Ascending aorta (tissue), 2 donors: ENCODE results near the gene NANP. TPM values are rescaled to one million over a fixed set of nuclear protein-coding genes. Genes with fewer than 3 reads are reported as not detected.

ENCODE experiments used
- DNase-seq, 2 donors: peaks; one replicate each; pipeline ENCODE4 v3.0.0-alpha.2; 2019; ENCODE audit warnings: low spot score in 2 of 2
- H3K27ac ChIP-seq, 2 donors: fragments of 200-600 bp; sonication (generic); one replicate each; pipeline ENCODE4 v1.5.1; 2016 to 2017; ENCODE audit warnings: mild to moderate bottlenecking in 1 of 2
- H3K27me3 ChIP-seq: fragments of 200-600 bp; sonication (generic); one replicate; pipeline ENCODE4 v1.5.1; 2017
- H3K36me3 ChIP-seq, 2 donors: fragments of 200-600 bp; sonication (generic); one replicate each; pipeline ENCODE4 v1.5.1; 2016
- H3K4me1 ChIP-seq, 2 donors: fragments of 200-600 bp; sonication (generic); one replicate each; pipeline ENCODE4 v1.5.1; 2016 to 2017; ENCODE audit warnings: mild to moderate bottlenecking in 1 of 2
- H3K4me3 ChIP-seq, 2 donors: fragments of 200-600 bp; sonication (generic); one replicate each; pipeline ENCODE4 v1.5.1; 2016 to 2017; ENCODE audit warnings: mild to moderate bottlenecking in 1 of 2
- H3K9me3 ChIP-seq, 2 donors: fragments of 200-600 bp; sonication (generic); one replicate each; pipeline ENCODE4 v1.5.1; 2016
- intact Hi-C: fragments of 100-400 bp; cut with DNase I; formaldehyde crosslinking; loops from one replicate; pipeline ENCODE4 v1.15.1; 2023
- total RNA-seq: library from RNA; depleted of rRNA; stranded (reverse); fragments of >200 nt; gene quantifications from one replicate; pipeline ENCODE4 v1.1.0, GENCODE V29; 2016
- TF ChIP-seq, protein P1 (sequence below), 3 experiments: fragments of 200-600 bp in 2 of 3; fragments of 450-650 bp in 1 of 3; sonication (generic) in 2 of 3; IDR thresholded peaks; one replicate each; pipeline ENCODE4 v1.5.1; 2016 to 2019; ENCODE audit warnings: antibody characterized with exemption in 3 of 3, mild to moderate bottlenecking in 1 of 3, moderate library complexity in 1 of 3

The NANP gene
- total RNA-seq, 1 donor from 2014 or later = 2.6 TPM

DNA sequence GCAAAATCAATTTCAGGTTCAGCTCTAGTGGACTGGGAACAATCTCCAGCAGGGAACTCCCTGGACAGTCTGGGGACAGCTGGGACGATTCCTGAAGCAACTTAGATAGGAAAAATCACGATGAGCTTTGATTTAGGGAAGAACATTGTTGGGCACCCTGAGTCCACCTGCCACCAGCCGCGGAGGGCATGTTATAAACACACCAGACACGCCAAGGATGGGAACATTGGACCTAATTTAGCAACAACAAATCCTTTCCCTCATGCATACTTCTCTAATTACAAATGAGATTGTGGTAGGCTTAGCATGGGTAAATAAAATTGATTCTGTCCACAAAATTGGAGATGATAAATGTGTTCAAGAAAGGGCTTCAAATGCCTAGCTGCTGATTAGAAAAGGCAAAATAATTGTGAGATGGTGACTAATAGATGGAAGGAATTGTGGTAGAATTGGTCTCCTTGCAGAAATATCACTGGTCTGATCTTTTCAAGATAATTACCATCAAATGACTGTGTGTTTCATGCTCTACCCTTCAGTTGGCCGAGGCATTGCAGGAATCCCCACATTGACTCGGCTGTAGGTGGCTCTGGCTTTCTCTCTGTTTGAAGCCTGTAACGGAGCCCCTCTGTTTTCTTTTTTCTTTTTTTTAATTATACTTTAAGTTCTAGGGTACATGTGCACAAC is 6.1 kb upstream of the NANP start:
- no peak overlapping the region for H3K4me3 ChIP-seq
- peaks cover 0 to 3% of the 10 kb centered on the region in 2 donors for H3K36me3 ChIP-seq
- TF ChIP-seq, protein P1, sequence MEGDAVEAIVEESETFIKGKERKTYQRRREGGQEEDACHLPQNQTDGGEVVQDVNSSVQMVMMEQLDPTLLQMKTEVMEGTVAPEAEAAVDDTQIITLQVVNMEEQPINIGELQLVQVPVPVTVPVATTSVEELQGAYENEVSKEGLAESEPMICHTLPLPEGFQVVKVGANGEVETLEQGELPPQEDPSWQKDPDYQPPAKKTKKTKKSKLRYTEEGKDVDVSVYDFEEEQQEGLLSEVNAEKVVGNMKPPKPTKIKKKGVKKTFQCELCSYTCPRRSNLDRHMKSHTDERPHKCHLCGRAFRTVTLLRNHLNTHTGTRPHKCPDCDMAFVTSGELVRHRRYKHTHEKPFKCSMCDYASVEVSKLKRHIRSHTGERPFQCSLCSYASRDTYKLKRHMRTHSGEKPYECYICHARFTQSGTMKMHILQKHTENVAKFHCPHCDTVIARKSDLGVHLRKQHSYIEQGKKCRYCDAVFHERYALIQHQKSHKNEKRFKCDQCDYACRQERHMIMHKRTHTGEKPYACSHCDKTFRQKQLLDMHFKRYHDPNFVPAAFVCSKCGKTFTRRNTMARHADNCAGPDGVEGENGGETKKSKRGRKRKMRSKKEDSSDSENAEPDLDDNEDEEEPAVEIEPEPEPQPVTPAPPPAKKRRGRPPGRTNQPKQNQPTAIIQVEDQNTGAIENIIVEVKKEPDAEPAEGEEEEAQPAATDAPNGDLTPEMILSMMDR (IDR thresholded peaks at IDR 0.05) = no peak
- no peaks in the 10 kb centered on the region for H3K9me3 ChIP-seq
- H3K27me3 ChIP-seq = no peaks in the 10 kb centered on the region
- H3K27ac ChIP-seq = no peak overlapping the region
- intact Hi-C loops = loop anchor here (10.0 kb wide), 2 partner anchors 235 to 575 kb away; partner anchors contain the start of genes ABHD12 and ACSS1
- H3K4me1 ChIP-seq = no peaks in the 10 kb centered on the region
- DNase-seq = no peak

DNA sequence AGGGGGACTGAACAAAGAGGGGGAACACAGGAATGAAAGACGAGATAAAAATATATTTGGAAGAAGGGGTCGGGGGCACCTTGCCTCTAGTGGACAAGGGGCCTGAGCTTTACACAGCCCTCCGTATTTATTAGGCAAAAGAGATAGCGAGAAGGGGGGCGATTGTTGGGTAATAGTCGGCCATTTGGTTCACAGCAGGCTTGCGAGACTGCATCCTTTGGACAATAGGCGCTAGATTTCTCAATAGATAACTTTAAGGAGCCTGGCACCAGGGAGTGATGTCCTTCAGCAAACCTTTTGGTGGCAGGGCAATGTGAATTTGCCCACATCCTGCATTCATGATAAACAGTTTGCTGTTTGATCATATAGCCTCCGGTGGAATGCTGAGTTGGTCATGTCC is 3.0 kb upstream of the NANP start:
- Histone ChIP-seq H3K36me3 (no peaks in the 10 kb centered on the region), H3K9me3 (no peaks in the 10 kb centered on the region), H3K4me1 (peaks cover 0 to 6% of the 10 kb centered on the region in 2 donors), H3K27ac (no peak overlapping the region), H3K4me3 (no peak overlapping the region), H3K27me3 (no peaks in the 10 kb centered on the region)
- DNase-seq = no peak
- TF ChIP-seq, protein P1 (IDR thresholded peaks at IDR 0.05) = no peak
- intact Hi-C loops = loop anchor here (10.0 kb wide), 2 partner anchors 232 to 572 kb away; partner anchors contain the start of genes ABHD12 and ACSS1

DNA sequence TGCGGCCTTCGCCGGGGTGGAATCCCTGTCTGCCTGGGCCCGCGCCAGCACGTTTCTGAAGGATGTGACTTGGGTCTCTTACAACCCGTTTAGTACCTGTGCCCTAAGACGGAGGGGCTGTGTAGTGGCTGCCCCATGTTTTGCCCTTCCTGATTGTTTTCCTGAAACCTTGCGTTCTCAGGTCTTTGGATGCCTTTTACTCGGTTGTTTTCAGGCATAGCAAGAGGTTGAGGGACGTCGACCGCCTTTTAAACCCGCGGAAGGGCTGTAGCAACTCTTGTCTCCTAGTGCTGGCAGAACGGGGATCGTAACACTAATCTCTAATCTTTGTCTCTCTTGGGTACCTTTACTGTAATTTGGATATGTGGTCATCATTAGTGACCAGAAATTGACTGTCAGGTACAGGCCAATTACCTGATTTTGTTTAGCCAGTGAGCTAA is 706 bp upstream of the NANP start:
- peak overlapping the region; percentile 90 to 94 for H3K27ac ChIP-seq
- no peaks in the 10 kb centered on the region for H3K27me3 ChIP-seq
- TF ChIP-seq, protein P1 (IDR thresholded peaks at IDR 0.05) = no peak
- intact Hi-C loops = loop anchor here (1.0 to 10.0 kb wide), 4 partner anchors 39 to 570 kb away; partner anchors contain the start of genes ABHD12, ACSS1 and NINL
- H3K4me1 ChIP-seq = peaks cover 0 to 6% of the 10 kb centered on the region in 2 donors
- DNase-seq = no peak
- no peaks in the 10 kb centered on the region for H3K36me3 ChIP-seq
- H3K9me3 ChIP-seq = no peaks in the 10 kb centered on the region
- peak overlapping the region; percentile 88 to 95 for H3K4me3 ChIP-seq

DNA sequence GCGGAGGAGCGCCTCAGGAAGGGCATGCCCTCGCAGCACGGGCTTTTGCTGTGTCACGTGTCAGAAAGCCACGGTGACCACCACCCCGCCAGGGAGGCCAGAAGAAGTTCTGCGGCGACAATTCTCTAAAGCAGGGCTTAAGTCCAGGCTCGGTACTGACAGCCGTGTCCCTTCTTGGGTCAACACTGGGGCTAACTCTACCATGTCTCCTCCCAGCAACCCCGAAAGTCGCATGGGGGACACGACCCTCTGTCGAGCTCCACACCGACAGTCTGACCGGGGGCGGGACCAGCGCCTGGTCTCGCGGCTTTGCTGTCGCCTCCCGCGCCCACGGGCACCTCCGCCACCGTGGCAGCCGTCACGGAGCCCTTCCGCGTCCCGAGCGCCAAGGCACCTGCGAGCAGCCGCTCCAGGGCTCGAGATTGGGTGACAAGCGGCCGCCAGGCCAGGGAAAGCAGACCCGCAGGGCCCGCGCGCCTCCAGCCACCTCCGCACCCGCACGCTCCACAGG is 534 bp downstream of the NANP start:
- intact Hi-C loops = loop anchor here (1.0 to 10.0 kb wide), 6 partner anchors 73 to 568 kb away; partner anchors contain the start of genes ABHD12, ACSS1 and ZNF337
- no peaks in the 10 kb centered on the region for H3K9me3 ChIP-seq
- TF ChIP-seq, protein P1 (IDR thresholded peaks at IDR 0.05) = no peak
- DNase-seq = peak in 1 of 2 donors; percentile 72
- H3K36me3 ChIP-seq = no peaks in the 10 kb centered on the region
- peak overlapping the region; percentile 90 to 94 for H3K27ac ChIP-seq
- H3K4me3 ChIP-seq = peak overlapping the region; percentile 88 to 95
- peaks cover 0 to 6% of the 10 kb centered on the region in 2 donors for H3K4me1 ChIP-seq
- no peaks in the 10 kb centered on the region for H3K27me3 ChIP-seq

DNA sequence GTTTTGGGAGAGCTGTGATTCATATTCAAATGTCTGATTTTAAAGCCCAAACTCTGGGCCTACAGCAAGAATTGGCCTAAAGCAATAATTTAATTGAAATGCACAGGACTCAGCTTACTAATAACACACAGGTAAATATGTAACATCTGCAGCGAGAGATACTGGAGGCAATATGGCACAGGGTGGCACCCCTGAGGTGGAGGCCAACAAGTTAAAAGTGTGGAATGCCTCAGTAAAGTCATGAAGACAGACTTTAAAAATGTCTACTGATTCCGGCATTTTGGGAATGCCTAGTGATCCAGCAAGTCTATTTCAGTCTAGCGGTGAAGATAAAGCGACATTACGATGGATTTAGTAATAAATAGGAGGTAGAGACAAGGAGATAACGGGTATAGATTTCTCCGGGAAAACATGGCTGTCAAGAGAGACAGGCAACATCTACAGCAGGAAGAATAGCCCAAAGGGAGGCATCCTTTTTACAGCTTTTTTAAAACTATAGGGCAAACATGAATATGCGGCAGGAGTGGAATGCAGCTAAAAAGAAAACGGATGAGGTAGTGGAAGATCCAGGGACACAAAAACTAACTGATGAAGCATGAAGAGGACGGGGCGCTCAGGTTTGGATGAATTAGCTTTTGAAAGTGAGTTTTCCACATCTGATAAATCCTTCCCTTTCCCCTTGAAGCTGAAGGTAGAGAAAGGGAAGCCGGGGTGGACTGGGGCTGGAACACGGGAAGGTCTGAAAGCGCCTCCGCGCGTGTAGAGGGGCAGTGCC is 1.2 kb downstream of the NANP start:
- H3K27me3 ChIP-seq = no peaks in the 10 kb centered on the region
- no peak for DNase-seq
- TF ChIP-seq, protein P1 (IDR thresholded peaks at IDR 0.05) = no peak
- peak overlapping the region; percentile 90 to 94 for H3K27ac ChIP-seq
- no peaks in the 10 kb centered on the region for H3K9me3 ChIP-seq
- intact Hi-C loops = loop anchor here (1.0 to 10.0 kb wide), 6 partner anchors 74 to 568 kb away; partner anchors contain the start of genes ABHD12, ACSS1 and ZNF337
- H3K36me3 ChIP-seq = no peaks in the 10 kb centered on the region
- peaks cover 0 to 6% of the 10 kb centered on the region in 2 donors for H3K4me1 ChIP-seq
- H3K4me3 ChIP-seq = peak overlapping the region; percentile 88 to 95
